Esophagus (tissue), 2 donors: ENCODE results near the gene PLCB4. TPM values are rescaled to one million over a fixed set of nuclear protein-coding genes. Genes with fewer than 3 reads are reported as not detected.

Experiments used
- H3K27ac ChIP-seq, 2 donors: one replicate each; pipeline ENCODE4 v1.5.1; 2013; ENCODE audit warnings: low read depth in 2 of 2, mild to moderate bottlenecking in 2 of 2, inconsistent platforms in 1 of 2, low read length in 1 of 2, moderate library complexity in 1 of 2
- H3K27me3 ChIP-seq, 2 donors: one replicate each; pipeline ENCODE4 v1.6.1; 2013; ENCODE audit warnings: low read length in 2 of 2, control low read depth in 1 of 2, mild to moderate bottlenecking in 1 of 2; ENCODE audit not compliant: insufficient read depth in 2 of 2, control insufficient read depth in 1 of 2
- H3K36me3 ChIP-seq, 2 donors: one replicate each; pipeline ENCODE4 v1.6.1; 2013; ENCODE audit warnings: low read length in 1 of 2; ENCODE audit not compliant: control insufficient read depth in 2 of 2, insufficient read depth in 2 of 2
- H3K4me1 ChIP-seq, 2 donors: one replicate each; pipeline ENCODE4 v1.6.1; 2013; ENCODE audit warnings: low read length in 1 of 2; ENCODE audit not compliant: control insufficient read depth in 2 of 2, insufficient read depth in 2 of 2
- H3K4me3 ChIP-seq, 2 donors: one replicate each; pipeline ENCODE4 v1.5.1; 2013; ENCODE audit warnings: low read length in 2 of 2, mild to moderate bottlenecking in 2 of 2, low read depth in 1 of 2, moderate library complexity in 1 of 2
- H3K9me3 ChIP-seq, 2 donors: one replicate each; pipeline ENCODE4 v1.6.1; 2013; ENCODE audit warnings: mild to moderate bottlenecking in 2 of 2, low read depth in 1 of 2, low read length in 1 of 2, moderate library complexity in 1 of 2; ENCODE audit not compliant: control insufficient read depth in 2 of 2, insufficient read depth in 1 of 2
- WGBS, 2 donors: extraction: QIAGEN DNeasy Blood & Tissue Kit; methylation state at CpG; one replicate each; pipeline ENCODE4 v1.1.7; 2013; 5-methylcytosine and 5-hydroxymethylcytosine counted together
- polyA plus RNA-seq, 2 donors: library from polyadenylated mRNA; stranded (reverse); fragments of 200-250 nt; gene quantifications; one replicate each; pipeline ENCODE4 v1.2.3, GENCODE V29; 2013
- donor health status: healthy with polysubstance abuse.
- donor health status: Bipolar disorder and iron deficiency.

Gene PLCB4
- 1 to 10 TPM; 1.9 to 2.2 TPM for polyA plus RNA-seq

DNA sequence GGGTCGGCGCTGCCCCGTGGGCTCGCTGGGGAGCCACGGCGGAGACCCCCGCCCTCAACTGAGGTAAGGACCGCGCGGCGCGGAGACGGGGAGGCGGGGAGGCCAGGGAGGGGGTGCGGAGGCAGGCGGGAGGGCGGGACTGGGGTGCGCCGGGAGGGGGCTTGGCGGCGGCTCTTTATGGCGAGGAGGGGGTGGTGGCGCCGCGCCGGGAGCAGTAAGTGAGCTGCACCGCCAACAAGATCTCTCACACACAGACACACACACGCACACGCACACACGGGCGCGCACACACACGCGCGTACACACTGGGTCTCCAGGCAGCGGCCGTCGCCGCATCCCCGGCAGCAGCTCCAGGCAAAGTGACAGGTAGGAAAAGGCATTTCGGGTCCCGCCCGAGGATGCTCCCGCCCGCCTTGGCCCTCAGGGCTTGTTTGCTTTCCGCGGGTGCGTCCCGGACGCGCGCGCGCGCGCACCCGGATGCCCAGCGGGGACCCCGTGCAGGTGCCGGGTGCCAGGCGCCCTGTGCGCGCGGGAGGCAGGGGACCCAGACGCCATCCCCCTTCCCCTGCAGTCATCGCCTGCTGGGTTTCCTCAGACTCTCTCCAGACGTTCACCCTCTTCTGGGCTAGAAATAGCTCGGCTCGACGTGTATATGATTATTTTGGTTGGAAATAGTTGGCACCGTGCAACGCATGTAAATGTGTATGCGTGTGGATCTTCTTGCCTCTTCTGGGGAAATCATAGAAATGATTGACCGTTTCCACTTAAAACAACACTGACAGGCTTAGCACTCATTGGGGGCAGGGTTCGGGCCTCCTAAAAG is at the start of gene PLCB4:
TSS of gene PLCB4 (plus strand) at position 247 of the 823 bp plus-strand sequence. CDS start 238,728 bp downstream, outside the sequence.
- Histone ChIP-seq H3K4me1 (peaks cover 0 to 2% of the 10 kb centered on the region in 2 donors), H3K4me3 (peak within 1 kb of the TSS; percentile 62 to 72)
- 2% methylated on average over 70 to 75 of the region's 75 CpGs for WGBS, 2 donors

DNA sequence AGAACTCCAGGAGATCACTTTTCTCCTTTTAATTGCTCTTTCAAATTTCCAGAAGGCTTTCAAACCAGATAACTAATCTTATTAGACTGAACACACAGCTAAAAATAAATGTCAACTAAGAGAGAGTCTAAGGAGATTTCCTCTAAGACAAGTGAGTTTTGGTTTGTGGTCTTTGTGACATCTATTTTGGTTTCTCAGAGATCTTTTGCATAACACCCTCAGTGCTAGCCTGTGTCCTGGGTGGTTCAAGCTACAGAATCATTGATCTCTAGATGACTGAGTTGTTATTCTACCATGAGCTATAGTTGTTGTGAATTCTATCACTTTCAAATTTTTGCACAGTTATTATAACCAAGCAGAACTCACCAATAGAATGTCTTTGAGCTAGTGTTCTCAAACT is 49.1 kb upstream of the PLCB4 start:
- Histone ChIP-seq H3K27me3 (no peaks in the 10 kb centered on the region), H3K4me1 (no peaks in the 10 kb centered on the region), H3K36me3 (no peaks in the 10 kb centered on the region), H3K27ac (no peak overlapping the region), H3K4me3 (no peak overlapping the region), H3K9me3 (no peaks in the 10 kb centered on the region)

More for the DNA sequence above, at the start of gene PLCB4:
- no peaks in the 10 kb centered on the region for H3K9me3 ChIP-seq
- H3K27ac ChIP-seq, result peak within 1 kb of the TSS; percentile 56 to 77
- peaks cover 0 to 4% of the 10 kb centered on the region in 2 donors for H3K27me3 ChIP-seq
- H3K36me3 ChIP-seq, result no peaks in the 10 kb centered on the region

DNA sequence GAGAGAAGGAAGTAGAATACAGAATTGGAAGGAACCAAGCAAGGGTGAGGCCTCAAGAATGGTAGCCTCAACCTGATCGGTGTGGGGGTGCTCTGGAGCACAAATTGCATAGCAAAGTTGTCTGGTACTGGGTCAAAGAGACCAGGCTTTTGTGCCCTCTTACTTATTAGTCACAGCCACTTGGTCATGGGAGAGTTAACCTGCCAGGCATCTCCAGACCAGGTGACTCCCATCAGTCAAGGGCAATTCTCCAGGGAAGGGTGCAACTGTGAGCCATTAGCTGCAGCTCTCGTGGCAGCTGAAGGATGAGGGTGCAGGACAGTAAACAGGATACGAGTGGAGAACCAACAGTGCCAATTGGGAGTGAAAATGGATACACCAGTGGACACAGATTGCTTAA is 47.7 kb upstream of the PLCB4 start:
- H3K27me3 ChIP-seq, result no peaks in the 10 kb centered on the region
- no peaks in the 10 kb centered on the region for H3K36me3 ChIP-seq
- WGBS, 2 donors, result 73 to 78% methylated on average over 3 of the region's 3 CpGs
- H3K9me3 ChIP-seq, result no peaks in the 10 kb centered on the region
- no peak overlapping the region for H3K27ac ChIP-seq
- H3K4me3 ChIP-seq, result no peak overlapping the region
- H3K4me1 ChIP-seq, result no peaks in the 10 kb centered on the region

DNA sequence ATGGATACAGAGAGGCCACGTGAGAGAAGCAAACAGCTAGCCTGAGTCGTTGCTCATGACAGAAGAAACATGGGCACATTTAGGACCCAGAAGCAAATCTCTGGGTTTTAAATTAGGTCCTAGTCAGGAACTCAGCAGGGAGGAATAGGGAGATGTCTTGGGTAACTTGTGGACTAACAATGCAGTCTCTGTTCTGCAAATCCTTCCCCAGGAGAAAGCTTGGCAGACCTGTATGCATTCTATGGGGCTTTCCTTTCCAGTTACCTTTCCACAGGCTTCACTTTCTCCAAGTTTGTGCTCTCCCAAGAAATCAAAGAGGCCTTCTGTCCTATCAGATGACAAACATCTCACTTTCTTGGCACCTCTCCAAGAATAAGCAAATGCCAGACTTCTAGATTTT is 47.2 kb upstream of the PLCB4 start:
- Histone ChIP-seq H3K4me3 (no peak overlapping the region), H3K4me1 (no peaks in the 10 kb centered on the region), H3K27ac (no peak overlapping the region), H3K36me3 (no peaks in the 10 kb centered on the region), H3K27me3 (no peaks in the 10 kb centered on the region), H3K9me3 (no peaks in the 10 kb centered on the region)
- WGBS, 2 donors, result 66 to 81% methylated on average over 2 of the region's 2 CpGs

DNA sequence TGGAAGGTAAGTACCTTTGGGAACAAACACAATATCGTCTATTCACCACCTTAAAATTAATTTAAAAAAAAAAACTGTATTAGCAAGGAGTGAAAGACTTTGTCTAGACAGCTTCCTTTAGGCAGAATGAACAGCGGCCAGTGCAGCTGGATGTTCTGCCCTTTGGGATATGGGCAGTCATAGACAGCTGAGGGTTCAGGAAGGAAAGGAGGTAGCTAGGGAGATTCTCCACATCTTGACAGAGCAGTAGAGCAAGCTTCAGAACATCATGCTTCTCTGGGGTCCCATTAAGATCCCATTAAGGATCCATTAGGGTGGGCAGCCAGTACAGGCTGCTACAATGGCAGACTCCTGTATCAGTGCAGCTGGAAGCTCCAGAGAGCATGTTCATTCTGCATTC is 46.5 kb upstream of the PLCB4 start:
- Histone ChIP-seq H3K27ac (no peak overlapping the region), H3K9me3 (no peaks in the 10 kb centered on the region), H3K36me3 (no peaks in the 10 kb centered on the region), H3K4me3 (no peak overlapping the region), H3K4me1 (no peaks in the 10 kb centered on the region), H3K27me3 (no peaks in the 10 kb centered on the region)
- 85 to 90% methylated on average over 2 of the region's 2 CpGs for WGBS, 2 donors

DNA sequence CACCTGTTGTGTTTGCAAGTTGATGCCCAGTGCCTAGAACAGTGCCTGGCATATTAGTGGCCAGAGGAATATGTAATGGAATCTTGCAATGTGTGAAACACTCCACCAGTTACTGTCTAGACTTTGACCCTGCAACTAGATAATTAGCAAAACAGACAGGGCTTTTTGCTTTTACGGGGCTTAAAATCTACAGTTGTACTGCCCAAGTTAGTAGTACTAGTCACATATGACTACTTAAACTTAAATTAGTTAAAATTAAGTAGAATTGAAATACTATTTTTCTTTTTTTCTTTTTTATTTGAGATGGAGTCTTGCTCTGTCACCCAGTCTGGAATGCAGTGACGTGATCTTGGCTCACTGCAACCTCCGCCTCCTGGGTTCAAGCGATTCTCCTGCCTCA is 44.3 kb upstream of the PLCB4 start:
- 94 to 95% methylated on average over 4 of the region's 4 CpGs for WGBS, 2 donors

DNA sequence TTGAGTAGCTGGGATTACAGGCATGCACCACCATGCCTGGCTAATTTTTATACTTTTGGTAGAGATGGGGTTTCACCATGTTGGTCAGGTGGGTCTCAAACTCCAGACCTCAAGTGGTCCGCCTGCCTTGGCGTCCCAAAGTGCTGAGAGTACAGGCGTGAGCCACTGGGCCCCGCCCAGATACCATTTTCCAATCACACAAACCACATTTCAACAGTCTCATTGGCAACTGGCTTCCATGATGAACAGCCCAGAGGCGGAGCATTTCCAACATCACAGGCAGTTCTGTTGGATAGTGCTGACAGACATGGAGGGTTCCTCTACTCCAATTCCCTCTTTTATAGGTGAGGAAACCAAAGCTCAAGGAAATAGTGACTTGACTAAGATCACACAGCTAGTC is 43.9 kb upstream of the PLCB4 start:
- no peaks in the 10 kb centered on the region for H3K36me3 ChIP-seq
- no peak overlapping the region for H3K4me3 ChIP-seq
- H3K9me3 ChIP-seq, result no peaks in the 10 kb centered on the region
- H3K27me3 ChIP-seq, result no peaks in the 10 kb centered on the region
- 95 to 96% methylated on average over 5 of the region's 5 CpGs for WGBS, 2 donors
- no peaks in the 10 kb centered on the region for H3K4me1 ChIP-seq
- no peak overlapping the region for H3K27ac ChIP-seq

More for the DNA sequence above, 44.3 kb upstream of the PLCB4 start:
- Histone ChIP-seq H3K27ac (no peak overlapping the region), H3K36me3 (no peaks in the 10 kb centered on the region), H3K9me3 (no peaks in the 10 kb centered on the region), H3K4me3 (no peak overlapping the region), H3K27me3 (no peaks in the 10 kb centered on the region), H3K4me1 (no peaks in the 10 kb centered on the region)

DNA sequence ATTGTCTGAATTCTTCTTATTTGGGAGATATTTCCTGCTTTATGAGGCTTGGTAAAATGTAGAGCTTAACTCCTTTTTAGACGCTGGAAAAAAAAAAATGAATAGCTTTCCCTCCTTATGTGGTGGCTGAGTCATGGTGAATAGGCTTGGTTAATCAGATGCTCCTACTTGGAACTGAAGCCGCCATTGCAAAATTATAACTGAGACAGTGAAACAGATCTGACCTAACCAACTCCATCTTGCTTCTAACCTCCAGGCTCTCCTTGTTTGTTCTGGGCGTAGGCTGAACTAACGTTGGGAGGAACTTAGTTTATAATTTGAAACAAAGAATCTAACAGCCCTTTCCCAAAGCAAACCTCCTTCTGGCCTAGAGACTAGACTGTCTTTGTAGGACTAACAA is 43.2 kb upstream of the PLCB4 start:
- H3K27ac ChIP-seq, result no peak overlapping the region
- no peaks in the 10 kb centered on the region for H3K36me3 ChIP-seq
- no peak overlapping the region for H3K4me3 ChIP-seq
- WGBS, 2 donors, result 63 to 74% methylated on average over 4 of the region's 4 CpGs
- no peaks in the 10 kb centered on the region for H3K9me3 ChIP-seq
- H3K27me3 ChIP-seq, result no peaks in the 10 kb centered on the region
- H3K4me1 ChIP-seq, result no peaks in the 10 kb centered on the region

DNA sequence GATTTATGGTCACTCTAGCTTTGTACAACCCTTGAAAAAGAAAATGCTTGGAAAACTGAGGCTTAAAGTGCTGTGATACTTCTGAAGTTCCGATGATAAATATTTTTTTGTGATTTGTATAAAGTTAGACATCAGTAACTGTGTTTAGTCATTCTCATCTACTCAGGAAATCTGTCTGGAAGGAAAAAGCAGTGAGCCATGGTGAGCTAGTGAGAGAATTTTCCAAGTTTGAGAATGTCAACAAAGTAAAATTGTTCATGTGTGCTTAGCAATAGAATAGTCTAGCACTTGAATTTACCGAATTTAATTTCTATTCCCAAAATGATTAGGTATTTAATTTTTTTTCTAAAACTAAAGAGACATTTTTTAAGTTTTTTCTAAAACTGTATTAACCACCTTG is 41.3 kb upstream of the PLCB4 start:
- Histone ChIP-seq H3K9me3 (no peaks in the 10 kb centered on the region), H3K4me1 (no peaks in the 10 kb centered on the region), H3K4me3 (no peak overlapping the region), H3K27ac (no peak overlapping the region), H3K36me3 (no peaks in the 10 kb centered on the region), H3K27me3 (no peaks in the 10 kb centered on the region)
- 75 to 81% methylated on average over 2 of the region's 2 CpGs for WGBS, 2 donors

DNA sequence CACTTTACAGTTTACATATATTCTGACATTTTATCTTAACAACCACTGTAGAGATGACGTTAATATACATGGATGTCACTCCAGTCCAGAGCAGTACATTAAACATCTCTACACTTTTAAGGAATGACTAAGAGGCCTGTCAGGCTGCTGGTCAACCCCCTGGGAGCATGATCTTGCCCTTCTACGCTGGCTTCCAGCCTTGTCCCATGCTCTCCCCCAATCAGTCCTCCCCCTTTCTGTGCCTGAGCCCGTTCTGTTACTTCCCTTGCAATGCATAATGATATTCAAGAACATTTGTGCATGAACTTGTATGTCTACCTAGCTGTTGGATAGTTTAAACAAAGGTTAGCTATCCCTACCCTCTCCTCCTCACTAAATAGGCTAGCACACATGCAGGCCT is 40.5 kb upstream of the PLCB4 start:
- Histone ChIP-seq H3K4me3 (no peak overlapping the region), H3K4me1 (no peaks in the 10 kb centered on the region), H3K9me3 (no peaks in the 10 kb centered on the region), H3K36me3 (no peaks in the 10 kb centered on the region), H3K27ac (no peak overlapping the region), H3K27me3 (no peaks in the 10 kb centered on the region)
- 80 to 85% methylated on average over 3 of the region's 3 CpGs for WGBS, 2 donors
